GM10847 (cell line): ENCODE measurements around the gene ZG16B.

Experiments used
- POLR2A ChIP-seq: IDR thresholded peaks from 2 replicates; pipeline ENCODE4 v1.6.1; 2011; ENCODE audit not compliant: insufficient read length; ENCODE audit errors: extremely low read depth

Gene ZG16B

DNA sequence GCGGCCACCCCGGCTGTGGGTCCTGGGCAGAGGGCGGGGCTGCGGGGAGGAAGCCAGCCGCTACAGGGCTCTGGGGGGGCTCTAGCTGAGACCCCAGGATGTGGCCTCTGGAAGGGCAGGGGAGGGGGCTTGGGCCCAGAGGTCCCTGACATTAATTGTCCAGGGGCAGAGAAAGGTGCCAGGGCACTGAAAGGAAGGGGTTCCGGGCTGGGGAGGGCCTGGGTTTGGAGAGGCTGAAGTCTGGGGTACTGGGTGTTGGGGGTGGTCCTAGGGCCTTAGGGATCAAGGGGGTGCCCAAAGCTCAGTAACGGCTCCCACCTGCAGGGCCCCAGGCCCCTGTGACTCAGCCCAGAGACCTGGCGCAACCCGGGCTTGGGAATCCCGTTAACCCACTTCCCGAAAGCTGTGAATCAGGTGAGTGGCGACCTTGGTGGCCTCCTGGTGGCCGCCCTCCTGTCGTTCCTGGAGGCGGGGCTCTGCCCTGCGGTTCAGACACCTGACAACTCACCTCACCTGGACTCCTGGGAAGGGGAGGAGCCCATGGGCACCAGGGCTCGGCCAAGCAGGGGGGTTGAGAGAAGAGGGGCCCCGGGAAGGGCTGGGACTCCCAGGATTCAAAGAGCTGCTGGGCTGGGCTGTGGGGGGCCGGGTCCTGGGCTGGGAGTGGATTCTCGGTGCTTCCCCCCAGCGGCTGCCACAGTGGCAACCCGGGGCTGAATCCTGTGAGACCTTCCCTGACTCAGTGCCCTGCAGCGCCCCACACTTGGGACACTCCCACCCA, 28.3 kb downstream of the ZG16B start:
- TF ChIP-seq POLR2A, result no peak

- TF ChIP-seq POLR2A, result no peak
Measured at GRCh38 chr16:2859686-2860265, 29.7 kb downstream of the ZG16B start.

DNA sequence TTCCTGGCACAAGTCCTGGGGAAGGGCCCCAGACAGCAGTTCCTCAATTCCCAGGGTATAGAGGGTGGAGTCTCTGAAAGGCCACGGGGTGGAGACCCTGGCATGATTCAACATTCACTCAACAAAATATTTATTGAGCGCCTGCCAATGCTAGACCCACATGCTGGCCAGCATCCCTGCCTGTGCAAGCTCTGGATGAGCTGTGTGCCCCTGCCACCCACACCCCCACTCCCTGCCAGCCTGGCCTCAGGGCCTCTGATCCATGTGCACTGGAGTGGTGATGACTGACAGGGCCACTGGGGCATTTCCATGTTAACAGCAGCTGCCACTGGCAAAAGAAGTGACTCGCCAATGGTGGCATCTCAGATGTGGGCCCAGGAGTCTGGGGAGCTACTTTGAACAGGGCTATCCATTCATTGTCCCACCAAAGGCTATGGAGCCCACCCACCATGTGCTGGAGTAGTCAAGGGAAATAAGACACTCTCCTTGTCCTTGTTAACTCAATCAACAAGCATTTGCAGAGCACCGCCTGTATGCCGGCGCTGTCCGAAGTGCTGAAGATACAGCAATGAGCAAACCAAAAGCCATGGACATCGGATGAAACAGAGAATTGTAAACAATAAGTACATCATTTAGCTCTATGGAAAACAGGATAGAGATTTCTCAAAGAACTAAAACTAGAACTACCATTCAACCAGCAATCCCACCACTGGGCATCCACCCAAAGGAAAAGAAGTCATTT, 30.9 kb downstream of the ZG16B start:
- TF ChIP-seq POLR2A, result no peak

DNA sequence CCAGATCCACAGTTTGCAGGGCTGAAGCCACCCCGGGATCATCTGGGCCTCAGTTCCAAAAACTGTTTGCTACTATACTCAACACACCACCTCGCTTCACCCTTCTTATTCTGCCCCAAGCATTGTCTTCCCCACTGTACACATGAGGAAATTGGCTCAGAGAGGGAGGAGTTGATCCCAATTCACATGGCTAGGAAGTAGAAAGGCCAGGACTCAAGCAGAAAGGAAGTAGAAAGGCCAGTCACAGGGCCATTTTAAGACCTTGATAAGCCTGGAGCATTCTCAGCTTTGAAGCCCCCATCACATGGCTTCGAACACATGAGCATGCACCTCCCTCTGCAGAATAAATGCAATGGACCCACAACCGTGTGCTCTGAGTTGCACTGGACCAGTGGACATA, 35.5 kb downstream of the ZG16B start:
- TF ChIP-seq POLR2A, result no peak

GRCh38 chr16:2866431-2866830, 36.3 kb downstream of the ZG16B start:
- TF ChIP-seq POLR2A, result no peak

GRCh38 chr16:2867661-2867986, 37.5 kb downstream of the ZG16B start:
- TF ChIP-seq POLR2A, result no peak

DNA sequence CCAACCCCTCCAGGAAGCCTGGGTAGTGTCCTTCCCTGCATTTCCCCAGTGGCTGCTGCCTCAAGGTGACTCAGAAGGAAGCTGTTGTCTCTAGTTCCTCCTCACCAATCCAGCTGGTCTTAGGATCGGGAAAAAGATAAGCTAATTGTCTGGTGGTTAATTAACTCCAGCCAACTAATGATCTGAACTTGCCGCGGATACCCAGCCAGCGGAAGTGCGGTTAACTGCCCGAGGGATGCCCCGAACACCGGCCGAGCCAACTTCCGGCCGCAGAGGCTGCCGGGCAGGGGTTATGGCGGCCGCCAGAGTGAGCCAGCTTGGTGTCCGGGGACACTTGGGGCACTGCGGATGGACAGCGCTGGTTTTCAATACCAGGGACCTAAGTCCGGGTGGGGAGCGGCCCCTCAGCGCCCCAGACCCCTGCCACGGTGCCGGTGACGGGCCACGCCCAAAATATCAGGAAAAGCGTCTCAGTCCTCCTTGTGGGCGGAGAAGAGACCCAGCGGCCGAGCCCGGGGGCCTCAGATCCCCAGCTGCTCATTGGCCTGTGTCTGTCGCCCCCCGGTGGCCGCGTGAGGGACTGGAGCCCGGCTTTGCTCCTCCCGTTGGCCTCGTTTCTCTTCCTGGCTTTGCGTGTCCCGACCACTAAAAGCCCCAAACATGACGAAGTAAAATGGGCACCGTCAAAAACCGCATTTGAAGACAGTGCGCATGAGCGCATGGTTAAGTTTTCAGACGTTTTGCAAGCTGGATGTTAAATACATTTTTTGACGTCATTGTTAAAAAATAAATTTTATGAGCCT, 38.1 kb downstream of the ZG16B start:
- peak; percentile 94 for TF ChIP-seq POLR2A

- TF ChIP-seq POLR2A, result no peak
Measured at GRCh38 chr16:2871926-2872325, 41.8 kb downstream of the ZG16B start.

DNA sequence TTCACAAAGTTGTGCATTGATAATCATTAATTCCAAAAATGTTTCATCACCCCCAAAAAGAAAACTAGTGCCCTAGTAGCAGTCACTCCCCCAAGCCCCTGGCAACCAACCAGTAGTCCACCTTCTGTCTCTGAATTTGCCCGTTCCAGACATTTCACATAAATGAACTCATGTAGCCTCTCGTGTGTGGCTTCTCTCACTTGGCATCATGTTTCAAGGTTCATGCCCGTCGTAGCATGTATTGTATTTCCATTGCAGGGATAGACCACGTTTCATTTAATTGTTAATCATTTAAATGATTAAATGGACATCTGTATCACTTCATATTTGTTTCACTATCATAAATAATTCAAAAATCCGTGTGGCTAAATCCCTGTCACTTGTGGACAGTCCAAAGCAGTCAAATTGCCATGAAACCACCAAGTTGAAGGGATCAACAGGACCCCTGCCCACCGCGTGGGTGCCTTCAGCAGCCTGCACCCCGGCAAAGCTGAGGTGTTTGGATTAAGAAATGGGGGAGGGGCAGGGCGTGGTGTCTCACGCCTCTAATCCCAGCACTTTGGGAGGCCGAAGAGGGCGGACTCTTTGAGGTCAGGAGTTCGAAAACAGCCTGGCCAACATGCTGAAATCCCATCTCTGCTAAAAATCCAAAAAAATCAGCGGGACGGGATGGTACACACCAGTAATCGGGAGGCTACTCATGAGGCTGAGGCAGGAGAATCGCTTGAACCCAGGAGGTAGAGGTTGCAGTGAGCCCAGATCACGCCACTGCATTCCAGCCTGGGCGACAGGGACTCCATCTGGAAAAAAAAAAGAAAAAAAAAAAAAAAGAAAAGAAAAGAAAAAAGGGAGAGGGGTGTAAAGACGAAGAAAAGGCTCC, 44.2 kb downstream of the ZG16B start:
- TF ChIP-seq POLR2A, result no peak

GRCh38 chr16:2874912-2875362, 44.8 kb downstream of the ZG16B start:
- TF ChIP-seq POLR2A, result no peak

DNA sequence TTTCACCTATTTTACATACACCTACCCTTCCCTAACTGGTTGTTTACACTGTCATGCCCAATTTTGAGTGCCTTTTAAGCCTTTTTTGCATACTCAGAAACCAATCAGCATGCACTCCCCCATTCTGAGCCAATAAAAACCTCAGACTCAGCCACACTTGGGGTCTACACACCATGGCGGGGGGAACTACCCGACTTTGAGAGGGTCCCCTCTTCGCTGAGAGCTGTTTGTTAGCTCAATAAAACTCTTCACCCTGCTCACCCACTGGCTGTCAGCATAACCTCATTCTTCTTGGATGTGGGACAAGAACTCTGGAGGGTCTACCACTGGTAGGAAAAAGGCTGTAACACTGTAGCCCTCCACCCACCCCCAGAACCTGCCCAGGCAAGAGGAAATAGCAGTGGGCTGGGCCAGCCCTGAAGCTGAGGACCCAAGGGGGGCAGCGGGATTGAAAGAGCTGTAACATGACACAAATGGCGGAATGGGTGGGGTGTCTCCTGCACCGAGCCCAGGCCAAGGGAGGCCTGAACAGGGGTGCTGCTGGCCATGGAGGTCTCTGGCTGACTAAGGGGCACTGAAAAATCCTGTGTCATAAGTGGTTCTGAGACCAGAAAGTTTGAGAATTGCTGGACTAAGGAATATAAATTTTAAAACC, 49.9 kb downstream of the ZG16B start:
- TF ChIP-seq POLR2A, result no peak
